NCI-H2081 treated with DMSO at 0.1 percent for 48 hours (cell line): ENCODE measurements around the gene TP73.

Source experiments
- DNase-seq: peaks from one replicate; lab custom pipeline; 2025; lab: John Stamatoyannopoulos, UW

The TP73 gene

GRCh38 chr1:3689138-3689750 lies 36.9 kb downstream of the TP73 start:
- DNase-seq: no peak

GRCh38 chr1:3690282-3691065 lies 38.2 kb downstream of the TP73 start:
- DNase-seq: no peak

GRCh38 chr1:3691421-3692204 lies 39.3 kb downstream of the TP73 start:
- DNase-seq: no peak

GRCh38 chr1:3692598-3692997 lies 40.3 kb downstream of the TP73 start:
- DNase-seq: no peak

GRCh38 chr1:3693321-3693720 lies 41.0 kb downstream of the TP73 start:
- DNase-seq: no peak

GRCh38 chr1:3695326-3696217 lies 43.3 kb downstream of the TP73 start:
- DNase-seq: no peak

- DNase-seq: no peak
These were observed 44.4 kb downstream of the TP73 start for GRCh38 chr1:3696689-3697088.

- DNase-seq: no peak
These were observed 44.8 kb downstream of the TP73 start for GRCh38 chr1:3697104-3697503.

GRCh38 chr1:3697810-3698209 lies 45.5 kb downstream of the TP73 start:
- peak; percentile 84 for DNase-seq

- DNase-seq: no peak
These were observed 46.5 kb downstream of the TP73 start for GRCh38 chr1:3698660-3699408.

- no peak for DNase-seq
These were observed 47.3 kb downstream of the TP73 start for GRCh38 chr1:3699596-3699995.

GRCh38 chr1:3700631-3701030 lies 48.3 kb downstream of the TP73 start:
- DNase-seq: no peak

GRCh38 chr1:3702528-3702927 lies 50.2 kb downstream of the TP73 start:
- DNase-seq: no peak

- no peak for DNase-seq
These were observed 50.8 kb downstream of the TP73 start for GRCh38 chr1:3702990-3703728.

GRCh38 chr1:3703786-3704371 lies 51.6 kb downstream of the TP73 start:
- DNase-seq: no peak

- DNase-seq: no peak
These were observed 53.1 kb downstream of the TP73 start for GRCh38 chr1:3705341-3705950.

- no peak for DNase-seq
These were observed 54.5 kb downstream of the TP73 start for GRCh38 chr1:3706651-3707297.

- no peak for DNase-seq
These were observed 55.1 kb downstream of the TP73 start for GRCh38 chr1:3707298-3707938.

- DNase-seq: no peak
These were observed 55.6 kb downstream of the TP73 start for GRCh38 chr1:3707939-3708328.
